AG04449 (cell line): ENCODE data around the gene ZNF407.

ENCODE experiments used
- CTCF ChIA-PET: fragments of 350-600 bp; formaldehyde crosslinking; extraction: SDS; loops from one replicate; lab custom pipeline; 2021; ENCODE audit warnings: antibody characterized with exemption; lab: Yijun Ruan, JAX
- POLR2A ChIA-PET: fragments of 400-600, 350-600 bp; formaldehyde crosslinking; extraction: SDS; loops from one replicate; lab custom pipeline; 2020; ENCODE audit warnings: antibody characterized with exemption, inconsistent platforms; lab: Yijun Ruan, JAX
- DNase-seq: peaks from one replicate; pipeline ENCODE4 v3.0.0-alpha.2; 2010; ENCODE audit warnings: low read depth, low spot score
- H3K4me3 ChIP-seq: 2 replicates; pipeline ENCODE4 v1.5.1; 2011; ENCODE audit warnings: low read depth, mild to moderate bottlenecking, control low read depth, low read length
- TF ChIP-seq, protein P1 (sequence below): IDR thresholded peaks from one replicate; pipeline ENCODE4 v1.5.1; 2011; ENCODE audit warnings: mild to moderate bottlenecking, moderate library complexity, low read length, control low read depth, inconsistent platforms; ENCODE audit not compliant: insufficient read depth; ENCODE audit errors: missing control alignments

Gene ZNF407

DNA sequence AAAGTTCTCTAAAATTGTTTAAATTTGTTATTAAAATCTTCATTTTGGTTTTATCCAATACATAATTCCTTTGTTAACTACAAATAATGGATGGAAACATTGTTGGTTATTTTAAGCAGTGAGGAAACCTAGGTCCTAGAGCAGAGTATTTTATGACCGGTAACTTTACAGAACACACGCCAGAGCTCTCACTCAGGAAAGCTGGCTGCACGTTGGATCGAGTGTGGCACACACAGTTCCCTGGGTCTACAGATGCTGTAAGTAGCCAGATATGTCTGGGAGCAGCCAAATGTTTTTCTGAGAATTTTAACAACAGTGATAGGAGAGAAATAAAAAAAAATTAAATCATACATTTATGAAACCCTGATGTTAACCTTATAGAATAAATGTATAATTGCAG, 264.4 kb downstream of the ZNF407 start:
- no peak for DNase-seq

DNA sequence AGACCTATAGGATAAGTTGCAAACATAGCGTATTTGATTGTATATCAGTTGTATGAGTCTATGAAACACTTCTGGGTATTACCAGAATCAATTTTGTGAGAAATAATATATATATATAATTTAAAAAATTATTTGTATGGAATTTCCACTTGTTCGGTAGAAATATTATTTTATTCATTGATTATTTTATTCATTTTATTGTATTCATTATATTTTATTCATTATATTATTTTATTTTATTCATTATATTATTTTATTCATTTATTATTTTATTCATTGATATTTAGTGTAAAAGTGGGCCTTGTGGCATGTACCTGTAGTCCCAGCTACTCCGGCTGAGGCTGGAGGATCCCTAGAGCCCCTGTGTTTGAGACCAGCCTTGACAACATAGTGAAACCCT, 268.9 kb downstream of the ZNF407 start:
- ChIA-PET CTCF (no interaction called here), POLR2A (no interaction called here)

More for the DNA sequence above, 264.4 kb downstream of the ZNF407 start:
- CTCF ChIA-PET: no interaction called here
- no peak overlapping the region for H3K4me3 ChIP-seq
- POLR2A ChIA-PET: no interaction called here
- TF ChIP-seq, protein P1, sequence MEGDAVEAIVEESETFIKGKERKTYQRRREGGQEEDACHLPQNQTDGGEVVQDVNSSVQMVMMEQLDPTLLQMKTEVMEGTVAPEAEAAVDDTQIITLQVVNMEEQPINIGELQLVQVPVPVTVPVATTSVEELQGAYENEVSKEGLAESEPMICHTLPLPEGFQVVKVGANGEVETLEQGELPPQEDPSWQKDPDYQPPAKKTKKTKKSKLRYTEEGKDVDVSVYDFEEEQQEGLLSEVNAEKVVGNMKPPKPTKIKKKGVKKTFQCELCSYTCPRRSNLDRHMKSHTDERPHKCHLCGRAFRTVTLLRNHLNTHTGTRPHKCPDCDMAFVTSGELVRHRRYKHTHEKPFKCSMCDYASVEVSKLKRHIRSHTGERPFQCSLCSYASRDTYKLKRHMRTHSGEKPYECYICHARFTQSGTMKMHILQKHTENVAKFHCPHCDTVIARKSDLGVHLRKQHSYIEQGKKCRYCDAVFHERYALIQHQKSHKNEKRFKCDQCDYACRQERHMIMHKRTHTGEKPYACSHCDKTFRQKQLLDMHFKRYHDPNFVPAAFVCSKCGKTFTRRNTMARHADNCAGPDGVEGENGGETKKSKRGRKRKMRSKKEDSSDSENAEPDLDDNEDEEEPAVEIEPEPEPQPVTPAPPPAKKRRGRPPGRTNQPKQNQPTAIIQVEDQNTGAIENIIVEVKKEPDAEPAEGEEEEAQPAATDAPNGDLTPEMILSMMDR: no peak

DNA sequence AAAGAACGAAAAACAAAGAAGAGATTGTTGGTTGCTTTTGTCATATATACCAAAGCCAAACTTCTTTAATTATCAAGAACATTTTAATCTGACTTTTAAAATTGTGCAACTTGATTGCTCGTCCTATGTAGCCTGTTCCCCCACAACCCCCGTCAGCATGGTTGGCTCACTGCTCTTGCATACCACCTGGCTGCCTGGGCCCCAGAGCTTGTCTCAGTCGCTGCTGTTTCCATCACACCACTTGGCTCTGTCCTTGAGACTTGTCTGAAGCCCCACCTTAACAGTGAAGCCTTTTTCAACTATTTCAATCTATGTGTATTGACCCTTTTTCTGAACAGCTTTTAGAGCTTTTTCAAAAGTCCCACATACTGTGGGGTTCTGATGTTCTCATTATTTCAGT, 270.8 kb downstream of the ZNF407 start:
- no peak overlapping the region for H3K4me3 ChIP-seq
- ChIA-PET POLR2A (no interaction called here), CTCF (interaction anchor here (0.9 kb wide), 1 partner anchor 11 kb away, joined by 4 read pairs; no protein-coding TSS in a partner anchor)
- no peak for DNase-seq
- TF ChIP-seq, protein P1: no peak

More for the DNA sequence above, 268.9 kb downstream of the ZNF407 start:
- TF ChIP-seq, protein P1: no peak
- H3K4me3 ChIP-seq: no peak overlapping the region
- DNase-seq: no peak

DNA sequence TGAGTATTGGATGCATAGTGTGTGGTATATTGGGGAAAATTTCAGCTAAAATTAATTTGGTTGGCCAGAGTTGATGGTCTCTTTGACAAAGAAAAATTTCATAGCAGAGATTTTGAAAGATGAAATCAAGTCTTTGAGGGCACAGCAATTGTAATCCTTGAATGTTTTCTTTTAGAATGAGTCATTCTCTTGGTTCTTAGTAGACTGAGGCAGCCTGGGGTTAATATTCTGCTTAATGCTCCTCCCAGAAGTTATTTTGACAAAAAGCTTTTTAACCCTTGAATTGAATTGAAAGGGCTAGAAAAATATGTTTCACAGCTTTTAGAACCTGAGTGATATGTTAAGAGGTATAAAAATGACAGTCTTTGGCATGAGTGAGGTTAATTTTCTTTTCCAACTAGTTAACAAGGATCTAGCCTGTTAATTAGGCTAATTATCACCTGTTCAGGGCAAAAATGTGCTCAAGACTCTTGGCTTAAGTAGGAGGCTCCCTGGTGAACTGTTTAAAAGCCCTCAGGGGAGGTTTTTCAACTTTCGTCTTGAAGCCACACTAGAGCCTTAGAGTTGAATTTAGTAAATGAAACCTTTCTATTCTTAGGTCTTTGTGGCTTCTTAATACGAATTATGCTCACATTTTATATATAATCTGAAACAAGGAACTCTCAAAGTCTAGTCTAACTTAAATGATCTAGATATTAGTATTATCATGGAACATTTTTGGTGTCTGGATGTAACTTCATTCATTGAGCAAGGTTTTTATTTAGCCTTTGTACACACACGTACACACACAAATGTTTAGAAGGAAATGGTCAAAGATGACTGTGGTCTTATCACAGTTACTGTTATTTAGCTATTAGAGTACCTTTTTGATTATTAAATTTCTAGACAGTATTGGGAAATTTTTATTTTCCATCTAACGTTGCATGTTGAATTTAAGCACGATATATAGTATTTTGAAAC, 272.5 kb downstream of the ZNF407 start:
- CTCF ChIA-PET: no interaction called here
- TF ChIP-seq, protein P1: no peak
- POLR2A ChIA-PET: no interaction called here
- H3K4me3 ChIP-seq: no peak overlapping the region
- DNase-seq: no peak

DNA sequence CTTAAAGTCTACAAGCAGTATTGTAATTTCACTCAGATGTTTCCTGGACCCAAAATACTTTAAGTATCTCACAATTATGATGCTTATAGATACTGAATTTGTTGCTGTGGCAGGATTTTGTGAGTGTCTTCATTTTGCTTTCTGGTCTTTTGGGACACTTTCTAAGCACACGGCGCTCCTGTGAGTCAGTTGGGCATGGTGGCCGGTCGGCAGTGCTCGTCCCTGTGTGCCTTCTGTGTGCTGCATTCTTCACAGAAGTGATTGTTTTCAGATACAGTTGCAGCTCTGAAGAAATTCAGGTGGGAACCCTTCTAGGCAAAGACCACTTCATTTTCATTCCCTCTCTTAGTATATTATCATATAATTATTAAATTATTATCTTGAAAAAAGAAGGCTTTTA, 273.3 kb downstream of the ZNF407 start:
- TF ChIP-seq, protein P1: no peak
- ChIA-PET POLR2A (no interaction called here), CTCF (no interaction called here)
- no peak for DNase-seq
- no peak overlapping the region for H3K4me3 ChIP-seq

DNA sequence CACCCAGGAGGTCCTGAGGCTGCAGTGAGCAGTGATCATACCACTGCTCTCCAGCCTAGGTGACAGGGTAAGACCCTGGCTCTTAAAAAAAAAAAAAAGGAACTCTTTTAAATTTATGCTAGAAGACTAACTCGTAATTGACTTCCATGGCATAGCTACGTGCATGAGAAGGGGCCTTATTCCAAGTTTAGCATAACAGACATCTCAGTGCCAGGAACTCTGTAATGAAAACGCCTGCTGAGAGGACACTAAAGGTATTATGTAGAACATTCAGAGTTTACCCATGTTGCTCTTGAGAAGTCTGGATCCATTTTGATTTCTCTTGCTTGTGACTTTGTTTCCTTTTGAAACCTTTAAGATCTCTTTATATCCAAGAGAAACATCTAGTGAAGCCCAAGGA, 276.0 kb downstream of the ZNF407 start:
- ChIA-PET CTCF (no interaction called here), POLR2A (no interaction called here)
- no peak overlapping the region for H3K4me3 ChIP-seq
- TF ChIP-seq, protein P1: no peak
- DNase-seq: no peak
